ENCODE data around the gene SPAAR. TPM values are rescaled to one million over a fixed set of nuclear protein-coding genes. Genes with fewer than 3 reads are reported as not detected.
A peak's percentile ranks its signal among the peaks of the same experiment; 100 is the strongest.
"Not testable (repeated sequence)": the region's sequence is repeated elsewhere in the genome, so short reads cannot be mapped to it uniquely, and the experiment has no call there.

SPAAR gene
- total RNA-seq, 1 donor: 0.72 TPM

GRCh38 chr9:35911690-35912089 is 2.4 kb downstream of the SPAAR start:
- DNase-seq (ENCODE audit: insufficient read length, low spot score, missing footprints): no peak
- TF ChIP-seq, protein P1, sequence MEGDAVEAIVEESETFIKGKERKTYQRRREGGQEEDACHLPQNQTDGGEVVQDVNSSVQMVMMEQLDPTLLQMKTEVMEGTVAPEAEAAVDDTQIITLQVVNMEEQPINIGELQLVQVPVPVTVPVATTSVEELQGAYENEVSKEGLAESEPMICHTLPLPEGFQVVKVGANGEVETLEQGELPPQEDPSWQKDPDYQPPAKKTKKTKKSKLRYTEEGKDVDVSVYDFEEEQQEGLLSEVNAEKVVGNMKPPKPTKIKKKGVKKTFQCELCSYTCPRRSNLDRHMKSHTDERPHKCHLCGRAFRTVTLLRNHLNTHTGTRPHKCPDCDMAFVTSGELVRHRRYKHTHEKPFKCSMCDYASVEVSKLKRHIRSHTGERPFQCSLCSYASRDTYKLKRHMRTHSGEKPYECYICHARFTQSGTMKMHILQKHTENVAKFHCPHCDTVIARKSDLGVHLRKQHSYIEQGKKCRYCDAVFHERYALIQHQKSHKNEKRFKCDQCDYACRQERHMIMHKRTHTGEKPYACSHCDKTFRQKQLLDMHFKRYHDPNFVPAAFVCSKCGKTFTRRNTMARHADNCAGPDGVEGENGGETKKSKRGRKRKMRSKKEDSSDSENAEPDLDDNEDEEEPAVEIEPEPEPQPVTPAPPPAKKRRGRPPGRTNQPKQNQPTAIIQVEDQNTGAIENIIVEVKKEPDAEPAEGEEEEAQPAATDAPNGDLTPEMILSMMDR (IDR thresholded peaks at IDR 0.05; ENCODE audit: extremely low read depth, low read depth, low read length): no peak
- Histone ChIP-seq H3K36me3 (ENCODE audit: insufficient read depth, low read length) (no peaks in the 10 kb centered on the region), H3K9me3 (ENCODE audit: low read depth, low read length) (no peaks in the 10 kb centered on the region), H4K20me1 (ENCODE audit: insufficient read depth, low read length) (no peaks in the 10 kb centered on the region), H3K27me3 (ENCODE audit: insufficient read depth, low read length) (no peaks in the 10 kb centered on the region), H3K4me3 (ENCODE audit: insufficient read depth, low read length) (no peak overlapping the region), H3K27ac (ENCODE audit: low read depth, low read length) (no peak overlapping the region), H3K4me1 (ENCODE audit: insufficient read depth, low read length) (peaks cover 30% of the 10 kb centered on the region), H3K79me2 (ENCODE audit: insufficient read depth, low read length) (peaks cover 4% of the 10 kb centered on the region), H3K4me2 (ENCODE audit: insufficient read depth, low read length) (no peak overlapping the region), H2AFZ (ENCODE audit: low read length) (no peak overlapping the region)

DNA sequence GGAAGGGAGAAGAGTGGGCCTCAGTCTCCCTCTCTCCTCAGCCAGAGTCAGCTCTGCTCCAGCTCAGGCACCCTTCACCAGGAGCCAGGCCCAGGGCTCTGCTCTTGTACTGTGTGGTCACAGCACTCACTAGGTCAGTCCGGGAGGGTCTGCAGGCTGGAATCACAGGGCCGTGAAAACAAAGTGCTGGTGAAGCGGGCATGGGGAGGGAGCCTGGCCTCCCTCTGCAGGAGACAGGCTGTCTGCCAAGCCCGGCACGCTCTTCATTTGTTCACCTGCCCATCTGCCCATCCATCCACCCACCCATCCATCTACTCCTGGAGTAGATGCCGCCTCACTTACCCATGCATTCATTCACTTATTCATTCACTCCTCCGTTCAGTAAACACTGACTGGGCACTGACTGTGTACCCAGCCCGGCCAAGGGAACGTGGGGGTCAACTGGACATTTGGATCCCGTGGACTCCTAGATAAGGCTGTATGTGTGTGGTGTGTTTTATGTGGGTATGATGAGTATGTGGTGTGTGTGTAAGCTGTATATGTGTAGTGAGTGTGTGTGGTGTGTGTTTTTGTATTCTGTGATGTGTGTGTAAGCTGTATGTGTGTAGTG is 3.6 kb downstream of the SPAAR start:
- TF ChIP-seq, protein P1 (IDR thresholded peaks at IDR 0.05; ENCODE audit: extremely low read depth, low read depth, low read length): no peak
- no peaks in the 10 kb centered on the region for H4K20me1 ChIP-seq (ENCODE audit: insufficient read depth, low read length)
- DNase-seq (ENCODE audit: insufficient read length, low spot score, missing footprints): no peak
- no peak overlapping the region for H2AFZ ChIP-seq (ENCODE audit: low read length)
- peaks cover 18% of the 10 kb centered on the region for H3K4me1 ChIP-seq (ENCODE audit: insufficient read depth, low read length)
- no peak overlapping the region for H3K27ac ChIP-seq (ENCODE audit: low read depth, low read length)
- H3K79me2 ChIP-seq (ENCODE audit: insufficient read depth, low read length): peaks cover 4% of the 10 kb centered on the region
- H3K4me2 ChIP-seq (ENCODE audit: insufficient read depth, low read length): no peak overlapping the region
- no peaks in the 10 kb centered on the region for H3K36me3 ChIP-seq (ENCODE audit: insufficient read depth, low read length)
- no peak overlapping the region for H3K4me3 ChIP-seq (ENCODE audit: insufficient read depth, low read length)
- H3K27me3 ChIP-seq (ENCODE audit: insufficient read depth, low read length): no peaks in the 10 kb centered on the region
- H3K9me3 ChIP-seq (ENCODE audit: low read depth, low read length): no peaks in the 10 kb centered on the region

- H3K4me3 ChIP-seq (ENCODE audit: insufficient read depth, low read length); H3K79me2 ChIP-seq (ENCODE audit: insufficient read depth, low read length); H2AFZ ChIP-seq (ENCODE audit: low read length); H3K9me3 ChIP-seq (ENCODE audit: low read depth, low read length); H3K4me2 ChIP-seq (ENCODE audit: insufficient read depth, low read length); H3K27ac ChIP-seq (ENCODE audit: low read depth, low read length); H4K20me1 ChIP-seq (ENCODE audit: insufficient read depth, low read length); DNase-seq (ENCODE audit: insufficient read length, low spot score, missing footprints); H3K36me3 ChIP-seq (ENCODE audit: insufficient read depth, low read length); H3K27me3 ChIP-seq (ENCODE audit: insufficient read depth, low read length): not testable (repeated sequence)
- peaks cover 13% of the 10 kb centered on the region for H3K4me1 ChIP-seq (ENCODE audit: insufficient read depth, low read length)
These were observed 4.1 kb downstream of the SPAAR start for GRCh38 chr9:35913429-35913828.

- Histone ChIP-seq H3K4me1 (ENCODE audit: insufficient read depth, low read length) (peaks cover 4% of the 10 kb centered on the region), H3K79me2 (ENCODE audit: insufficient read depth, low read length) (peaks cover under 1% of the 10 kb centered on the region), H3K36me3 (ENCODE audit: insufficient read depth, low read length) (no peaks in the 10 kb centered on the region), H3K4me3 (ENCODE audit: insufficient read depth, low read length) (no peak overlapping the region), H3K9me3 (ENCODE audit: low read depth, low read length) (no peaks in the 10 kb centered on the region), H3K4me2 (ENCODE audit: insufficient read depth, low read length) (no peak overlapping the region), H4K20me1 (ENCODE audit: insufficient read depth, low read length) (no peaks in the 10 kb centered on the region), H3K27me3 (ENCODE audit: insufficient read depth, low read length) (no peaks in the 10 kb centered on the region), H3K27ac (ENCODE audit: low read depth, low read length) (no peak overlapping the region), H2AFZ (ENCODE audit: low read length) (peak overlapping the region; percentile 19)
- DNase-seq (ENCODE audit: insufficient read length, low spot score, missing footprints): peak; percentile 76
- TF ChIP-seq, protein P1 (IDR thresholded peaks at IDR 0.05; ENCODE audit: extremely low read depth, low read depth, low read length): no peak
These were observed 5.1 kb downstream of the SPAAR start for GRCh38 chr9:35914301-35914807.
